K562 (cell line): ENCODE measurements around the gene TRIM65. TPM values are rescaled to one million over a fixed set of nuclear protein-coding genes. Genes with fewer than 3 reads are reported as not detected.

Experiments
- HOXB6 ChIP-seq: fragments of 250-450 bp; sonication (Bioruptor Pico); IDR thresholded peaks from 2 replicates; pipeline ENCODE4 v1.5.1; 2022; ENCODE audit warnings: mild to moderate bottlenecking, borderline replicate concordance
- JUND ChIP-seq, 2 experiments: IDR thresholded peaks; 2 replicates in 1 of 2; 3 replicates in 1 of 2; pipeline ENCODE4 v1.6.1; 2011; ENCODE audit warnings: borderline replicate concordance in 2 of 2, low read depth in 2 of 2, low read length in 2 of 2, improper control_type of control experiment in 1 of 2, missing biosample characterization in 1 of 2, missing genetic modification characterization in 1 of 2, missing genetic modification reagents in 1 of 2
- KDM4B ChIP-seq, 2 experiments: fragments of 450-650 bp in 1 of 2; sonication (generic) in 1 of 2; IDR thresholded peaks; 2 replicates each; pipeline ENCODE4 v1.6.1; 2016 to 2017; ENCODE audit warnings: borderline replicate concordance in 2 of 2, antibody characterized with exemption in 1 of 2, low read depth in 1 of 2, mild to moderate bottlenecking in 1 of 2
- NR3C1 ChIP-seq: sonication (generic); formaldehyde crosslinking; IDR thresholded peaks from 2 replicates; pipeline ENCODE4 v1.8.1; 2022; ENCODE audit warnings: missing genetic modification reagents
- PHB ChIP-seq: fragments of 250-450 bp; sonication (Bioruptor Pico); IDR thresholded peaks from 2 replicates; pipeline ENCODE4 v1.5.0; 2021
- PHF20 ChIP-seq: fragments of 450-650 bp; IDR thresholded peaks from 2 replicates; pipeline ENCODE4 v1.6.1; 2018; ENCODE audit not compliant: partially characterized antibody
- POLR2AphosphoS5 ChIP-seq: IDR thresholded peaks from 2 replicates; pipeline ENCODE4 v1.6.1; 2011; ENCODE audit warnings: mild to moderate bottlenecking, low read depth, low read length, moderate library complexity; ENCODE audit not compliant: control insufficient read depth, insufficient read depth
- PTRF ChIP-seq: fragments of 450-650 bp; IDR thresholded peaks from 2 replicates; pipeline ENCODE4 v1.6.1; 2016; ENCODE audit warnings: mild to moderate bottlenecking, missing genetic modification characterization, missing compliant biosample characterization
- STAG1 ChIP-seq: sonication (generic); formaldehyde crosslinking; IDR thresholded peaks from 2 replicates; pipeline ENCODE4 v1.5.0; 2020; ENCODE audit warnings: missing genetic modification reagents, borderline replicate concordance
- ZNF253 ChIP-seq: fragments of 250-450 bp; sonication (Bioruptor Pico); conservative IDR thresholded peaks from 2 replicates; pipeline ENCODE4 v1.6.1; 2021; ENCODE audit warnings: mild to moderate bottlenecking
- polyA plus RNA-seq, 8 experiments: library from polyadenylated mRNA; depleted of rRNA in 4 of 8; stranded (reverse) in 5 of 8; unstranded in 3 of 8; fragments of >200 nt; fragmentation: Nextera tagmentation in 2 of 8; fragmentation: Illumina TruSeq in 1 of 8; extraction: Ambion mirVana in 2 of 8; extraction: Trizol in 1 of 8; gene quantifications; 2 replicates each; pipeline versions ENCODE4 v1.2.1 to v1.2.3, GENCODE V29; 2011 to 2014; ENCODE audit warnings: inconsistent platforms in 1 of 8, missing spikeins in 1 of 8
- total RNA-seq, 7 experiments: library from RNA; depleted of rRNA in 6 of 7; stranded (reverse); fragments of >200 nt in 6 of 7; fragmentation: Illumina TruSeq in 2 of 7; extraction: Trizol in 2 of 7; gene quantifications; 2 replicates each; pipeline versions ENCODE4 v1.2.1 to v1.2.3, GENCODE V29; 2011 to 2021; ENCODE audit warnings: low replicate concordance in 1 of 7
- TF ChIP-seq, protein P1 (sequence below): fragments of 200-800 bp; sonication (Bioruptor generic); IDR thresholded peaks from 2 replicates; pipeline ENCODE4 v1.6.1; 2017; ENCODE audit warnings: missing genetic modification characterization, missing compliant biosample characterization
- TF ChIP-seq, protein P2 (sequence below): fragments of 200-600 bp; sonication (generic); IDR thresholded peaks from one replicate; pipeline ENCODE4 v1.6.1; 2012; ENCODE audit warnings: mild to moderate bottlenecking, low read depth, low read length, inconsistent platforms
- TF ChIP-seq, protein P3 (sequence below): fragments of 250-450 bp; sonication (Bioruptor Pico); IDR thresholded peaks from 2 replicates; pipeline ENCODE4 v1.8.0; 2021; ENCODE audit warnings: moderate library complexity, mild to moderate bottlenecking, inconsistent platforms

TRIM65 gene
- total and polyA plus RNA-seq, 9 of the 15 experiments (the other 6 are each of a cell fraction or from before 2014, with no cell fraction given): 2.8 to 45.7 (median 22.9) TPM

DNA sequence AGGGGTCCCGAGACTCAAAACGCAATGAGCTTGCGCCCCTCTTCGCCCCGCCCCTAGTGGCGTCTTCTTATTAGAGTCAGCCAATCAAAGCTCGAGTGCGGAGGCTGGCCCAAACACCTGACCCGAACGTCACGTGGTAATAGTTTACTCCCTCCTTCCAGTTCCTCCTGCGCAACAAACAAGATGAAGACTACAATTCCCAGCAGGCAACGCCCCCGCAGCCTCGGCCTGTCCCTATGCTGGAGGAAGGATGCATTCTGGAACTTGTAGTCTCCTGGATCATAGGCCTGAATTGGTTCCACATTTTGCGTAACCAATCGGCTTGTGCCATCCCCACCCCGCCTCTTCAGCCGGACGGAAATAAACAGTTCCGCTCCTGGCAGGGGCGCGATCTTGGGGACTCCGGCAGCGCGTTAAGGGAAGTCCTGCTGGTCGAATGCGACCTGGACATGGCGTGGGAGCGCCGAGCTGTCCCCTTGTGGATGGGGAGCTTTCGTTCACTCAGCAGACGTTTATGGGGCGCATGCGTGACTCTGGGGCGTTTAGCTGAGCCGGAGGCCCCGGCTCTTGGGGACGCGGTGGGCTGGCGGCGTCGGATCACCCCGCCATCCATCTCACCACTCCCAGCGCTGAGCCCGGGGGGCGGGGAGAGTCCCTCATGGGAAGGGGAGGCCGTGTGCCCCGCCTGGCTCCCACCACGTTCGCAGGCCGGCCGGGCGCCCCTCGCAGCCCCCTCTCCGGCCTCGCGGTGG lies 41.3 kb downstream of the TRIM65 start, which contains the start of gene WBP2 (continued):
- TF ChIP-seq, protein P1, sequence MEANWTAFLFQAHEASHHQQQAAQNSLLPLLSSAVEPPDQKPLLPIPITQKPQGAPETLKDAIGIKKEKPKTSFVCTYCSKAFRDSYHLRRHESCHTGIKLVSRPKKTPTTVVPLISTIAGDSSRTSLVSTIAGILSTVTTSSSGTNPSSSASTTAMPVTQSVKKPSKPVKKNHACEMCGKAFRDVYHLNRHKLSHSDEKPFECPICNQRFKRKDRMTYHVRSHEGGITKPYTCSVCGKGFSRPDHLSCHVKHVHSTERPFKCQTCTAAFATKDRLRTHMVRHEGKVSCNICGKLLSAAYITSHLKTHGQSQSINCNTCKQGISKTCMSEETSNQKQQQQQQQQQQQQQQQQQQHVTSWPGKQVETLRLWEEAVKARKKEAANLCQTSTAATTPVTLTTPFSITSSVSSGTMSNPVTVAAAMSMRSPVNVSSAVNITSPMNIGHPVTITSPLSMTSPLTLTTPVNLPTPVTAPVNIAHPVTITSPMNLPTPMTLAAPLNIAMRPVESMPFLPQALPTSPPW (CRISPR knock-in tag): peak; percentile 76
- TF ChIP-seq PTRF (tag): no peak
- TF ChIP-seq, protein P2, sequence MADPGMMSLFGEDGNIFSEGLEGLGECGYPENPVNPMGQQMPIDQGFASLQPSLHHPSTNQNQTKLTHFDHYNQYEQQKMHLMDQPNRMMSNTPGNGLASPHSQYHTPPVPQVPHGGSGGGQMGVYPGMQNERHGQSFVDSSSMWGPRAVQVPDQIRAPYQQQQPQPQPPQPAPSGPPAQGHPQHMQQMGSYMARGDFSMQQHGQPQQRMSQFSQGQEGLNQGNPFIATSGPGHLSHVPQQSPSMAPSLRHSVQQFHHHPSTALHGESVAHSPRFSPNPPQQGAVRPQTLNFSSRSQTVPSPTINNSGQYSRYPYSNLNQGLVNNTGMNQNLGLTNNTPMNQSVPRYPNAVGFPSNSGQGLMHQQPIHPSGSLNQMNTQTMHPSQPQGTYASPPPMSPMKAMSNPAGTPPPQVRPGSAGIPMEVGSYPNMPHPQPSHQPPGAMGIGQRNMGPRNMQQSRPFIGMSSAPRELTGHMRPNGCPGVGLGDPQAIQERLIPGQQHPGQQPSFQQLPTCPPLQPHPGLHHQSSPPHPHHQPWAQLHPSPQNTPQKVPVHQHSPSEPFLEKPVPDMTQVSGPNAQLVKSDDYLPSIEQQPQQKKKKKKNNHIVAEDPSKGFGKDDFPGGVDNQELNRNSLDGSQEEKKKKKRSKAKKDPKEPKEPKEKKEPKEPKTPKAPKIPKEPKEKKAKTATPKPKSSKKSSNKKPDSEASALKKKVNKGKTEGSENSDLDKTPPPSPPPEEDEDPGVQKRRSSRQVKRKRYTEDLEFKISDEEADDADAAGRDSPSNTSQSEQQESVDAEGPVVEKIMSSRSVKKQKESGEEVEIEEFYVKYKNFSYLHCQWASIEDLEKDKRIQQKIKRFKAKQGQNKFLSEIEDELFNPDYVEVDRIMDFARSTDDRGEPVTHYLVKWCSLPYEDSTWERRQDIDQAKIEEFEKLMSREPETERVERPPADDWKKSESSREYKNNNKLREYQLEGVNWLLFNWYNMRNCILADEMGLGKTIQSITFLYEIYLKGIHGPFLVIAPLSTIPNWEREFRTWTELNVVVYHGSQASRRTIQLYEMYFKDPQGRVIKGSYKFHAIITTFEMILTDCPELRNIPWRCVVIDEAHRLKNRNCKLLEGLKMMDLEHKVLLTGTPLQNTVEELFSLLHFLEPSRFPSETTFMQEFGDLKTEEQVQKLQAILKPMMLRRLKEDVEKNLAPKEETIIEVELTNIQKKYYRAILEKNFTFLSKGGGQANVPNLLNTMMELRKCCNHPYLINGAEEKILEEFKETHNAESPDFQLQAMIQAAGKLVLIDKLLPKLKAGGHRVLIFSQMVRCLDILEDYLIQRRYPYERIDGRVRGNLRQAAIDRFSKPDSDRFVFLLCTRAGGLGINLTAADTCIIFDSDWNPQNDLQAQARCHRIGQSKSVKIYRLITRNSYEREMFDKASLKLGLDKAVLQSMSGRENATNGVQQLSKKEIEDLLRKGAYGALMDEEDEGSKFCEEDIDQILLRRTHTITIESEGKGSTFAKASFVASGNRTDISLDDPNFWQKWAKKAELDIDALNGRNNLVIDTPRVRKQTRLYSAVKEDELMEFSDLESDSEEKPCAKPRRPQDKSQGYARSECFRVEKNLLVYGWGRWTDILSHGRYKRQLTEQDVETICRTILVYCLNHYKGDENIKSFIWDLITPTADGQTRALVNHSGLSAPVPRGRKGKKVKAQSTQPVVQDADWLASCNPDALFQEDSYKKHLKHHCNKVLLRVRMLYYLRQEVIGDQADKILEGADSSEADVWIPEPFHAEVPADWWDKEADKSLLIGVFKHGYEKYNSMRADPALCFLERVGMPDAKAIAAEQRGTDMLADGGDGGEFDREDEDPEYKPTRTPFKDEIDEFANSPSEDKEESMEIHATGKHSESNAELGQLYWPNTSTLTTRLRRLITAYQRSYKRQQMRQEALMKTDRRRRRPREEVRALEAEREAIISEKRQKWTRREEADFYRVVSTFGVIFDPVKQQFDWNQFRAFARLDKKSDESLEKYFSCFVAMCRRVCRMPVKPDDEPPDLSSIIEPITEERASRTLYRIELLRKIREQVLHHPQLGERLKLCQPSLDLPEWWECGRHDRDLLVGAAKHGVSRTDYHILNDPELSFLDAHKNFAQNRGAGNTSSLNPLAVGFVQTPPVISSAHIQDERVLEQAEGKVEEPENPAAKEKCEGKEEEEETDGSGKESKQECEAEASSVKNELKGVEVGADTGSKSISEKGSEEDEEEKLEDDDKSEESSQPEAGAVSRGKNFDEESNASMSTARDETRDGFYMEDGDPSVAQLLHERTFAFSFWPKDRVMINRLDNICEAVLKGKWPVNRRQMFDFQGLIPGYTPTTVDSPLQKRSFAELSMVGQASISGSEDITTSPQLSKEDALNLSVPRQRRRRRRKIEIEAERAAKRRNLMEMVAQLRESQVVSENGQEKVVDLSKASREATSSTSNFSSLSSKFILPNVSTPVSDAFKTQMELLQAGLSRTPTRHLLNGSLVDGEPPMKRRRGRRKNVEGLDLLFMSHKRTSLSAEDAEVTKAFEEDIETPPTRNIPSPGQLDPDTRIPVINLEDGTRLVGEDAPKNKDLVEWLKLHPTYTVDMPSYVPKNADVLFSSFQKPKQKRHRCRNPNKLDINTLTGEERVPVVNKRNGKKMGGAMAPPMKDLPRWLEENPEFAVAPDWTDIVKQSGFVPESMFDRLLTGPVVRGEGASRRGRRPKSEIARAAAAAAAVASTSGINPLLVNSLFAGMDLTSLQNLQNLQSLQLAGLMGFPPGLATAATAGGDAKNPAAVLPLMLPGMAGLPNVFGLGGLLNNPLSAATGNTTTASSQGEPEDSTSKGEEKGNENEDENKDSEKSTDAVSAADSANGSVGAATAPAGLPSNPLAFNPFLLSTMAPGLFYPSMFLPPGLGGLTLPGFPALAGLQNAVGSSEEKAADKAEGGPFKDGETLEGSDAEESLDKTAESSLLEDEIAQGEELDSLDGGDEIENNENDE: no peak
- no peak for TF ChIP-seq HOXB6
- no peak for TF ChIP-seq NR3C1
- peak; percentile 91 for TF ChIP-seq PHB (CRISPR knock-in tag)
- no peak for TF ChIP-seq ZNF253 (CRISPR knock-in tag)
- TF ChIP-seq, protein P3, sequence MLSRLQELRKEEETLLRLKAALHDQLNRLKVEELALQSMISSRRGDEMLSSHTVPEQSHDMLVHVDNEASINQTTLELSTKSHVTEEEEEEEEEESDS: no peak
- TF ChIP-seq KDM4B (IDR thresholded peaks at IDR 0.05; ENCODE audit: borderline replicate concordance in 2 of 2, low read depth in 1 of 2): peak in 1 of 2 experiments; percentile 16; a peak in 1 of 4 replicates
- TF ChIP-seq POLR2AphosphoS5: peak; percentile 91
- no peak; the same call in 1 of the 2 replicates for TF ChIP-seq STAG1 (CRISPR knock-in tag)
- TF ChIP-seq PHF20: peak; percentile 67
- TF ChIP-seq JUND (IDR thresholded peaks at IDR 0.05; ENCODE audit: borderline replicate concordance, low read depth, low read length): peak; percentile 4; the same call in 1 of the 2 replicates
- TF ChIP-seq JUND (tag; IDR thresholded peaks at IDR 0.05; ENCODE audit: borderline replicate concordance, low read depth, low read length): peak; percentile 13; the same call in 1 of the 3 replicates
